Posterior cingulate gyrus (tissue), 11 donors: ENCODE data around the gene ANXA6.

Experiments used
- DNase-seq, 10 donors: peaks; one replicate each; pipeline versions ENCODE4 v3.0.0 to v3.0.0-alpha.2; 2020 to 2021; ENCODE audit warnings: mixed read lengths in 3 of 10
- intact Hi-C: fragments of 100-400 bp; cut with DNase I; formaldehyde crosslinking; loops from one replicate; pipeline ENCODE4 v1.15.1; 2023

Gene ANXA6

DNA sequence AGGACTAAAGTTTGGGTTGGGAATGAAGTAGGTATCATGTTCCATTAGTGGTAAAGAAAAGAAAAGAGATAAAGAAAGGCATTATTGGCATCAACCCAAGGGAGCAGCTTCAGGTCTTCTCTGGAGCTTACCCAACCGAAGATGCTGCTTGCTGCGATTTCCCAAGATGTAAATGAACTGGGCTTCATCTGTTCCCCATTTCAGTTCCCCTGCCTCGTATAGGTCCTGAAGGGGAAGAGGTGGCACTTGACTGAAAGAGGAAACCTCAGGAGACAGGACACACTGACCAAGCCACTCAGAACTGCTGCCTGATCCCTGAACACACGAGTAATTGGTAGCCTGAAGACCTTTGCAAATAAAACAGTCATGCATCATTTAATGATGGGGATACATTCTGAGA, 24.6 kb downstream of the ANXA6 start:
- intact Hi-C loops = no loop called here
- peak in 1 of 10 donors; percentile 19 for DNase-seq

DNA sequence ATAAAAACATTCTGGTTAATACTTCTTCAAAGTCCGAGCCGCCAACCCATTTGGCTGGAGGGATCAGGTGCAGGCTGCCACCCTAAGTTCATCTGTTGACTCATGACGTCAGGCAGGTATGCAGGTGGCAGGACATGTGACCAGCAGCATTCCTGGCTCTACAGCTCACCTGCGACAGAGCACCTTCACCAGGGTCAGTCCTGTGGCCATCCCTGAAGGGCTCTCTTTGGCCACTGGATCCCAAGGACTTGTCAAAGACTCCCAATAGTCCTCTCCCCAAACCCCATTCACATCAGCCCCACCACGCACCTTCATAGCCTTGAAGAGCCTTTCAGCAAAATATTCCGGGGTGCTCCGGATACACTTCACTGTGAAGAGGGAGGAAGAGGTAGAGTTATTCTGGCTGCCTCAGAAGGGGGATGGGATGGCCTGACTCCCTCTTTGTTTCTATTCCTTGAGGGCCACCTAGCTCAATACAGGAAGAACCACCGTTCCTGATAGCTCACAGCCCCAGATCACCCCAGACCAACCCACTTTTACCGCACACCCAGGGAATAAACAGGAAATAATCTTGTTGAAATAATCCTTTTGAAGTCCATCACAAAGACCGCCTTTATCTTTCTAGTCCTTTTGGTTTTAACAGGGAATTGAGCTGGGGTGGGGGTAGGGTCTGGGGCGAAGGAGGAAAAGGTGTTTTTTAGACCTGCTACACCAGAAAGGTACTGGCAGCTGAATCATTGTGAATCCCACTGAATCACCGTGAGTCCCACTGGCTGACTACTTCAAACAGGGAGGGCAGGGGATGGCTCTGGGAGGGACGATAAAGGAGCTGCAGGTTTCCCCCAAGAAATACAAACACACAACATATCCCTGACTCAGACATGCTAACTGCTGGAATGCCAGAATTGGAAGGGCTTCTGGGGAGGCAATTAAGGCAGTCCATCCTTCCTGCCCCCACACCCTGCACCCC, 26.4 kb downstream of the ANXA6 start:
- intact Hi-C loops = no loop called here
- peak in 1 of 10 donors; percentile 13 for DNase-seq

DNA sequence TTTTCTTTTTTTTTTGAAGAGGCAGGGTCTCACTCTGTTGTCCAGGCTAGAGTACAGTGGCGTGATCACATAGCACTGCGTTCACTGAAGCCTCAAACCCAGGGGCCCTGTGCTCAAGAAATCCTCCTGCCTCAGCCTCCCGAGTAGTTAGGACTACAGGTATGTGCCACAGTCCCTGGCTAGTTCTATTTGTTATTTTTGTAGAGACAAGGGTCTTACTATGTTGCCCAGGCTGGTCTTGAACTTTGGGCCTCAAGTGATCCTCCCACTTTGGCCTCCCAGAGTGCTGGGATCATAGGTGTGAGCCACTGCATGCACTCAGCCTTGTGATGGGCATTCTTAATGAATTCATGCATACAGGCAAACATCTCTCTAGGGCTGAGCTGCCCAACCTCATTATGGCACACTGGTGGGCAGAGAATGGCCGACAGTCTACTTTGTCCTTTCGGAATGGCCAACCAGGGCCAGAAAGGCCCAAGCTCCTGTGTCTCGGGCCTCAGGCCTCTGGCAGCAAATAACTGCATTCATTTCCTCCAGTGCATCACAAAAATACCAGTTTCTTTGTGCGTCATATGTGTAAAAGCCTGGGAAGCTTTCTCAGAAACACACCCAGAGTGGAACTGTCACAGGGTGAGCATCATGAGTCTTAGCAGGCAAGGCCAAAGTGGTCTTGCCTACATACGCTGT, 27.2 kb downstream of the ANXA6 start:
- intact Hi-C loops = no loop called here
- peak in 1 of 10 donors; percentile 48 for DNase-seq

DNA sequence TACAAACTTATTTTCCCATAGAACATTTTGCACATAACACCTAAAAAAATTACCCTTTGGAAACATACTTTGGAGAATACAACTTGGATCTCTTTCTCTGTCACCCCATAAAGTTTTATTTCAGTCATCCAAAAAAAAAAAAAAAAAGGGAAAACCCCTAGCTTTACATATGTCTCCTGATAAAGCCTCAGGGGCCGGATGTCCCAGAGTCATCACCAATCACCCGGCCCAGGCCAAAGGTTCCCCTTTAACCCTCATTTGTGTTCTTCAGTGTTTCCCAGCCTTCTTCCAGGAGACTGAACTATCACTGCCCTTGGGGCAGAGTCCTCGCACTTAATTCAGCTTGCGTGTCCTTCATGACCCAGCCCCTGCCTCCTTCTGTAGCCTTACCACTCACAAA, 28.8 kb downstream of the ANXA6 start:
- intact Hi-C loops = loop anchor here (5.0 kb wide), 1 partner anchor 108 kb away; no protein-coding TSS in a partner anchor
- DNase-seq = peak in 1 of 10 donors; percentile 22

DNA sequence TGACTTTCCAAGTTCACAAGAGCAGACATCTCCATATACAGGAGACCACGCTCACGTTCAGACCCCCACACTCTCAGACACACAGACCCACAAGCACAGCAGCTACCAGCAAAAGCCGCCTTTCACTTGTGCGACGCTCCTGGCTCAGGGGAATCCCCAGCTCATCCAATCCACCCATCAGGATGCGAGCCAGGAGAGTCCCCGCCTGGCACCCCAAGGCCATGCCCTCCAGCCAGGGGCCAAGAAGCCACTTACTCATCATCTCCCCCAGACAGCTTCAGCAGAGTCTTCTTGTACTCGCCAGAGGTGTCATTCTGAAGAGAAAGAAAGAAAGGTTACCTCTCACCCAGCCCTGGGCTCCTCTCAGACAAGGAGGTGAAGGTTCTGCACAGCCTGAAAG, 29.7 kb downstream of the ANXA6 start:
- peak in 1 of 10 donors; percentile 67 for DNase-seq
- intact Hi-C loops = loop anchor here (5.0 kb wide), 1 partner anchor 109 kb away; no protein-coding TSS in a partner anchor

DNA sequence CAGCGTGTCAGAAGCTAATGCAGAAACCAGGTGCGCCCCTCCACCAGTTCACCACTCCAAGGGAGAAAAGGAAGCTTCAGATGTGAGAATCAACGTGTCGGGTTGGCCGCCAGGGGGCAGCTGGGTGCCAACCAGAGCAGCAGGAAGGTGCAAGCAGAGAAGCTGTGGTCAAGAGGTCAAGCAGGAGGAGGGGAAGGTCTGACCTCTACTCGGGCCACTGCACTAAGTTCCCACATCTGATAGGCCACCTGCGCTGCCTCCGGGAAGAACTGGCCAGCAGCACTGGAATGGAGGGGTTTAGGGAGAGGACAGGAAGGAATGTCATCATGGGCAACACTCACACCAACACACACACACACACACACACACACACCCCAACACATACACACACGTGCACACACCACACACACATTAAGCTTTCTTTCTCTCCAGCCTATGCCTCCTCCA, 31.4 kb downstream of the ANXA6 start:
- DNase-seq = peak in 9 of 10 donors; percentile 60 to 96 (median 76)
- intact Hi-C loops = loop anchor here (1.0 to 5.0 kb wide), 2 partner anchors 38 to 111 kb away; no protein-coding TSS in a partner anchor

DNA sequence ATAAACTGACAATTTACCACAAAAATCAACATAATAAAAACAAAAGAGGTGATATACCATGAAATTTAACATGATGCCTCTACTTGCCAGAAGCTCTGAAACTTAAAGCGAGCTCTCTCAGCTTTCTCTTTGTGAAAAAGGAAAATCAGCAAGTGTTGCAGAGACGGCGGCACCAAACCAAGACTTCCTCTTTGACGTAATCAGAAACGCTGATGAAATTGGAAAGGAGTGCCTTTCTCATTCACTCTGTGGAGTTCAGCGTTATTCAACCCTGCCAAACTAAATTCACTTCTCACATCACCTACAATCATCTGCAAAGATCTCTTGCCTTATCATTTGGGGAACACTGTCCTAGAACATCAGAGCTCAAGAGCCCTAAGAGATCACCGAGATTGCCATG, 32.2 kb downstream of the ANXA6 start:
- peak in 1 of 10 donors; percentile 25 for DNase-seq
- intact Hi-C loops = loop anchor here (5.0 kb wide), 1 partner anchor 112 kb away; no protein-coding TSS in a partner anchor

DNA sequence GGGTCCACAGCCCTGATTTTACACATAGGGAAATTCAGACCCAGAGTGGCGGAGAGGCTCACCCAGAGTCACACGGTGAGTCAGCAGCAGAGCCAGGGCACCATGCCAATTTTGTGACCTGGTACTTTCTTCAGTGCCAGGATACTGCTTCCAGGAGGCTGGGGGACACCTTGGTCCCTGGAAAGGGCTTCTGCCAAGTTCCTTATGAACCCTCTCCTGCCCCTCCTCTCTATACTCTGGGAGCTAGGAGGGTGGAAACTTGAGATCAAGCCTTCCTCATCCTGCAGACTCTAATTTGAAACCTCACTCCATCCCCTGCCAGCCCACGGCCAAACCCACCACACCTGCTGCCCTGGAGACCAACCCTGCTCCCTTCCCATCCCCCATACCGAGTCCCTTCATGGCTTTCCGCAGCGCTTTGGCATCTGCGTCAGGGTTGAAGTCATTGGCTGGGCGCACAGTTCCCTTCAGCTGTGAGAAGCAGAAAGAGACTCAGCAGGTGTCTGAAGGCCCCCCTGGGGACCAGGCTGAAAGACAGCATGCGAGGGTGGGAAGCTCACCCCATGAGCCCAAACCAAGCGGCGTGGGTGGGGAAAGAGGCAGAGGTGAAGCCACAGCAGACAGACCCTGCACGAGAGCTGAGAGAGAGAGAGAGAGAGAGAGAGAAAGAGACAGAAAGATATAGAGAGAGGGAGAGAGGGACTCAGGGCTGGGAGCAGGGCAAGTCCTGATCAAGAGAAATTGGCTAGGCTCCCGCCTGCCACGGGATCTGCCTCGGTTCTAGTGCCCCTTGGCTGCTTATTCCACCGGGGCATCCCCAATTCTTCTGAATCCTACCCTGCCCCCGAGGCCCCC, 33.5 kb downstream of the ANXA6 start:
- peak in 2 of 10 donors; percentile 24 to 72 for DNase-seq
- intact Hi-C loops = no loop called here

DNA sequence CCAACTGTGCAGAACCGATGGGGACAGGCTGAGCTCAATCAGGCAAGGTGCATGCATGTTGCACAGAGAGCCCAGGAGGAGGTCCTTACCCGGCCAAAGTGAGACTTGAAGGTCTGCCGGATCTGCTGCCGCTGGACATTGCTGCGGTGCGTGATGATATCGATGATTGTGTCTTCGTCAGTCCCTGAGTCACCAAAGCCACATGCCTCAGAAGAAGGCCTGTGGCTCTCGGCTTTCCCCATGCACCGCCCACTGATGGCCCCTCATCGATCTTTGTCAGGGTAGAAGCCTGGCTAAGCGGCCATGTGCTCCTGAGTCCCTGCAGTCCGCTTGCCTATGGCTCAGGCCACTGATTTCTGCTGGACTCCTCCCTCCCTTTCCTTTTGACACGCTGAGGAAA, 34.8 kb downstream of the ANXA6 start:
- peak in 1 of 10 donors; percentile 52 for DNase-seq
- intact Hi-C loops = no loop called here

DNA sequence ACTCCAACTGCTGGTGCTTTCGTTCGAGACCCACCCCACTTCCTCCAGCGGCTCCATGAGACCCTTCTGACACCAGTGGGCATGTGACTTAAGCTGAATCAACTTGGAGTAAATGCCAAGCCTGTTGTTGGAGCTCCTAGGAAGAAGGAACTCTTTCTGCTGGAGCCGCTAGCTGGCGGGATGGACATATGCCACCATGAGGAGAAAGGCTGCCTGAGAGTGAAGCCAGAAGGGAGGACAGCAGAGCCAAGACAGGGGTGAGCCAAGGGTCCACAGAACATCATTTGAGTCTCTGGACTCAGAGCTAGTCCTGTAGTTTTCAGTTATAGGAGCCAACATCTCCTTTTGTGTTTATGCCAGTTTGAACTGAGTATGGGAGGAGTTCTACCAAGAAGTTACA, 35.9 kb downstream of the ANXA6 start:
- intact Hi-C loops = no loop called here
- DNase-seq = peak in 1 of 10 donors; percentile 49

DNA sequence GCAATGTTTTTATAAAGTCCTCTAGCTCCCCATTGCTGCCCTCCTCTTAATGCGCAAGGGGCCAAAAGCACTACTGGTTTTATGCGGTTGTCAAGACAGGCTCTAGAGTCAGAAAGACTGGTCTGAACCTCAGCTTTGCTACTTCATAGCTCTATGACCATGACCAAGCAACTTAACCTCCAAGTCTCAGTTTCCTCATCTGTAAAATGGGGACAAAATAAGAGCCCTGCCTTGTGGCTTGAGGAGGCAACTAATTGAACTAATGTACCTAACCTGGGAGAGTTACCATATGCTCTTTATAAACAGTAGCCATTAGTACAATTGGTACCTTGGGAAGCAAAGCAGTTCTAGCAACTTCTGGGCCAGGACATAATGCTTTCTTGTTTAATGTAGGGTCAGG, 36.5 kb downstream of the ANXA6 start:
- intact Hi-C loops = no loop called here
- DNase-seq = no peak

DNA sequence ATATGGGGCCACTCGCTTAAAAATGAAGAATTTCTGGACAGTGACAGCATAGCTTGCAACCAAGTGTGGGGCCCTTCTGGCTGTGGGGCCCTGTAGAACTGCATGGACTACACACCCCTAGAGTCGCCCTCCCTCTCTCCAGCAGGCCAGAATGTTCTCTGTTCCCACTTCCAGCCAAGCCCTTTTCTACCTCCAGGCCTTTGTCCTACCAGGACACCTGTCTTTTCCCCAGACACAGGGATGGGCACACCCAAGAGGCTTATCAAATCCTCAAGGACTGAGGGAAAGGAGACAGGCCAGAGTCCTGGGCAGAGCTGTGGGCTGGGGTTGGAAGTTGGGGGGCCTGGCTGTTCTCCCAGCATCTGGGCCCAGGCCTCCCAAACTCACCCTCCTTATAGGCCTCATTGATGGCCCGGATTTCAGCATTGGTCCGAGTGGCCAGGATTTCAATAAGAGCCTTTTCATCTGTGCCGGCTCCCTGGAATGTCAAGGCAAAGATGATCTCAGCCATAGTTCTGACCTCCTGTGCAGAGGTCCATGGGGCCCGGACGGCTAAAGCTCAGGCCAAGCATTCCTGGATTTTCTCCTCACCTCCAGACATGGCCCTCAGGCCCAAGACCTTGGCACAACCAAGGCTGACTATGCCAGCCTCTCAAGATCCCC, 38.5 kb downstream of the ANXA6 start:
- intact Hi-C loops = loop anchor here (5.0 kb wide), 1 partner anchor 117 kb away; no protein-coding TSS in a partner anchor
- DNase-seq = peak in 1 of 10 donors; percentile 44

DNA sequence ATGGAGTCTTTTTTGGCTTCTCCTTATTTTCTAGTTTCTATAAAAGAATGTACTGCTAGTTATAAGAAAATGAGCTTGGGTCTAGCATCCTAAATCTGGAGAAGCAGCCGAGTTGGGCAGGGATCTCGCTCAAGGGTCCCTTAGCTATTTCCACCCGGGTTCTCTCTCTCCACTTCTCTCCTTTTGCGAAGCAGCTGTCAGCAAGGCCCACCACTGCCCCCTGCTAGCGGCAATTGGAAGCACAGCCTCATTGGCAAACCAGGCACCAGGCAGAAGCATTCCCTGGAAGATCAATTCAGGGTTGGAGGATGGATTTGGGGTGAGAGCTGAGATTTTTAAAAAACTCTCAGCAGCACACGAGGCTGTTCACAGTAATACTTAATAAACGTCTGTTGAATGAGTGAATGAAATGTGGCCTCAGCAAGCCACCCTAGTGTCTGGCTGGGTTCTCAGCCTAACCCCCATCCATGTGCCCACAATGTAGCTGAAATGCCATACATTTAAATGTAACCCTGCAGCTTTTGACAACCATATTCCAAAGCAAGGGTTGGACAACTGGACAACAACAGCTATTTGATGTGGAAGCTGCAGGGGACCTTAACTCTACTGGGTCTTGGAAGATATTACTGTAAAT, 42.2 kb downstream of the ANXA6 start:
- peak; percentile 65 to 97 (median 84) for DNase-seq
- intact Hi-C loops = loop anchor here (1.0 to 5.0 kb wide), 2 partner anchors 64 to 113 kb away; no protein-coding TSS in a partner anchor

DNA sequence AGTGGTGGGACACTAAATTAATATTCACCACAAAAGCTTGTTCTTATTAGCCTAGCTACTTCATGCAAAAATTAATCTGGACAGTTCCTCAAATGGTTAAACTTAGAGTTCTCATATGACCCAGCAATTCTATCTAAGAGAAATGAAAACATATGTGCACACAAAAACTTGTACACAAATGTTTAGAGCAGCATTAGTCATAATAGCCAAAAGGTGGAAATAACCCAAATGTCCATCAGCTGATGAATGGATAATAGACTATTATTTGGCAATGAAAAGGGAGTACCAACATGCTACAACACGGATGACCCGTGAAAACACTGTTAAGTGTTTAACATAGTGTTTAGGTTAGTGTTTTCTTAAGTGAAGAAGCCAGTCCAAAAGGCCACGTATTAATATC, 43.9 kb downstream of the ANXA6 start:
- no peak for DNase-seq
- intact Hi-C loops = no loop called here

DNA sequence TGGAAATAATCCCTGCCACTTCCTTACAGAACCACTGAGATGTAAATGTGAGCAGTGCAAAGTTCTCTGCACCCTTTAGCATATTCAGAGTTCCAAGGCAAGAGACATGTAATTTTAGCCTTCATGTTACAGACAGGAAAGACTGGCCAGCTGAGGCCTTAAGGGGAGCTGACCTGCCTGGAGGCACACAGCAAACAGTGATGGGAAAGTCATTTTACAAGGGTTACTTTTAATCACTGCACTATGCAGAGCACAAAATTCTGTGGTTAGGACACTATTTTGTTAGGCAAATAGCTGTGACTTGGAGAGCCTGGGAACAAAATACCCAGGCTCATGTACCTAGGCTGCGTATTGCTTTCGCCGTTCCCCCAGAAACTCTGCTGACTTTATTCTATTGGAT, 46.6 kb downstream of the ANXA6 start:
- intact Hi-C loops = no loop called here
- no peak for DNase-seq

DNA sequence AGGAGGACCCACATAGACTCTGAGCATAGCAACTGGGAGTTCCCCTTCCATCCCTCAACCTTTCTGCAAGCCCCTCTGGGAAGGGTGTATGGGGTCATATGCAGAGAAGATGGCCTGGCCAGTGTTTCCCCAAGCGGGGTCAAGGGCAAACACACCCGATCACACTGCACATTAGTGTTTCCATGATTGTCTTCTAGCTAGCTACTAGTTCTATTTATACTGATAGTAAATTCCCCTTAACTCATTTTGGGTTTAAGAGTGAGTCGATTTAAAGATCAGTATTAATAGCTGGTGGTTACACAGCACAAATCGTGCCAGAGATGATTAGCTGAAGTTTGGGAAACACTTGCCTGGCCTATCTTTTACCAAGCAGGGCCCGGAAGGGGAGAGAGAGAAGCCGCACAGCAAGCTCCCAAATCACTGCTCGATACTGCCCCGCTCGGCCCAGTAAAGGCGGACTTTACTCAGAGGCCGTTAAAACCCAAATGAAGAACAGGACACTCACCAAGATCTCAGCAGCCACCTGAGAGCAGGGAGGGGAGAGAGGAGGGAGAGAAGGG, 47.4 kb downstream of the ANXA6 start:
- intact Hi-C loops = no loop called here

DNA sequence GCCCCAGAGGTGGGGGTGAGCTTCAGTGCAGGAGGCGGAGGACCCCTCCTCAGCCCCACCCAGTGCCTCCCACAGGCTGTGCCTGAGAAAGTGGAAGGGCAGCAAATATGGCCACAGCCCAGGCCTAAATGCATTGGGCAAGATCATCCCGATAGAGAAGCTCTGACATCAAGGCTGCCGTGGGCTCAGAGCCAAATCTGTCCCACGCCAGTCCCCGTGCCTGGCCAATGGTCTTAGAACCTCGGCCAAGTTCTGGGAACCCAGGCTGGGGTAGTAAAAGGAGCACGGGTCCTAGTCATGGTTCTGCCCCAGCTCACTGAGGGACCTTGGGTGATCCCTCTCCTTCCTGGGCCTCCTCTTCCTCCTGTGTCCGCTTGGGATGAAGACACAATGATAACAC, 49.0 kb downstream of the ANXA6 start:
- intact Hi-C loops = no loop called here
- DNase-seq = peak in 1 of 10 donors; percentile 51

More for the DNA sequence above, 47.4 kb downstream of the ANXA6 start:
- peak in 1 of 10 donors; percentile 12 for DNase-seq

DNA sequence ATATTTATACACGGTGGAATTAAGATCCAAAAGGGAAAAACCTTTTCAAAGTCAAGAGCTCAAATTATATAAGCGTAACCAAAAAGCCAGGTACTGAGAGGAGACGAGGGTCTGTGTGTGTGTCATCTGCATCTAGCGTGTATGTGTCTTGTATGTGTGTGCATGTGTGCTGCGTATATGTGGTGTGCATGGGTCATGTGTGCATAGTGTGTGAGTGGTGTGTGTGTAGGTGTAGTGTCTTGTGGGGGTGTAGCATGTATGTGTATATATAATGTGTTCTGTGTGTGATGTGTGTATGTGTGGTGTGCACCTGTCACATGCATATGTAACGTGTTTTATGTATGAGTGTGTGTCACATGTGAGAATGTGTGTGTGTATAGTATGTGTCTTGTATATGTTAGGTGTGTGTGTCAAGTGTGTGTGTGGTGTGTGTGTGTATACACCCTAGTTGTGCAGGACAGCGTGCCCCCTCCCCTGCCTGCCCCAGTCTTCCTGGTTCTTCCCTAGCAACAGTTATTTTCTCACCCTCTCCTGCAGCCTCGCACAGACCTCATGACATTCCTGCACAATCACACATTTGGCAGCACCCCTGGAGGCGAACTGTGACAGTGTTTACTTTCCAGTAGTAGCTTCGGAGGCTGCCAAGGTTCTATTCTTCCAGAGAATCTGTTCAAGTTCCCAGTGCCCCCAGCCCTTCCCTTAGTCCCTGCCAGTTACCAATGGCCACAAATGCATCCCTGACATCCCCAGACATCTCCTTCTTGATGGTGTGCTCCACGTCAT, 49.6 kb downstream of the ANXA6 start:
- intact Hi-C loops = no loop called here
- peak in 1 of 10 donors; percentile 80 for DNase-seq
